H9 (cell line): ENCODE data around the gene PTOV1. TPM values are rescaled to one million over a fixed set of nuclear protein-coding genes. Genes with fewer than 3 reads are reported as not detected.

Experiments
- DNase-seq: peaks from one replicate; pipeline ENCODE4 v3.0.0-alpha.2; 2017
- H2AFZ ChIP-seq: one replicate; pipeline ENCODE4 v1.6.1; 2013; ENCODE audit warnings: mild to moderate bottlenecking, low read length, control low read depth, moderate library complexity
- H2AK5ac ChIP-seq: 2 replicates; pipeline ENCODE4 v1.6.1; 2013; ENCODE audit warnings: low read length, control low read depth, mixed read lengths; ENCODE audit not compliant: insufficient read length
- H2BK120ac ChIP-seq: one replicate; pipeline ENCODE4 v1.6.1; 2013; ENCODE audit warnings: low read depth, mild to moderate bottlenecking, low read length, control low read depth, inconsistent platforms; ENCODE audit not compliant: poor library complexity, severe bottlenecking
- H2BK12ac ChIP-seq: 2 replicates; pipeline ENCODE4 v1.6.1; 2013; ENCODE audit warnings: low read length, control low read depth, mixed read lengths, low read depth; ENCODE audit not compliant: insufficient read length
- H2BK15ac ChIP-seq: 2 replicates; pipeline ENCODE4 v1.6.1; 2013; ENCODE audit warnings: low read depth, low read length, control low read depth
- H2BK20ac ChIP-seq: one replicate; pipeline ENCODE4 v1.6.1; 2013; ENCODE audit warnings: low read depth, mild to moderate bottlenecking, low read length, control low read depth, inconsistent platforms; ENCODE audit not compliant: poor library complexity, severe bottlenecking
- H2BK5ac ChIP-seq: 2 replicates; pipeline ENCODE4 v1.6.1; 2013; ENCODE audit warnings: low read length, control low read depth, mixed read lengths; ENCODE audit not compliant: insufficient read length
- H3K14ac ChIP-seq: 2 replicates; pipeline ENCODE4 v1.6.1; 2013; ENCODE audit warnings: low read length, control low read depth; ENCODE audit not compliant: insufficient read depth
- H3K18ac ChIP-seq: 2 replicates; pipeline ENCODE4 v1.6.1; 2013; ENCODE audit warnings: low read depth, mild to moderate bottlenecking, mixed read lengths, low read length, control low read depth; ENCODE audit not compliant: insufficient read length
- H3K23ac ChIP-seq: 2 replicates; pipeline ENCODE4 v1.6.1; 2013; ENCODE audit warnings: low read length, control low read depth, mixed read lengths, low read depth; ENCODE audit not compliant: insufficient read length
- H3K23me2 ChIP-seq: 2 replicates; pipeline ENCODE4 v1.6.1; 2013; ENCODE audit warnings: low read depth, mild to moderate bottlenecking, mixed read lengths, low read length, control low read depth; ENCODE audit not compliant: insufficient read length, poor library complexity, severe bottlenecking
- H3K27ac ChIP-seq: 2 replicates; pipeline ENCODE4 v1.5.1; 2013; ENCODE audit warnings: low read length, control low read depth, mixed read lengths, low read depth; ENCODE audit not compliant: insufficient read length
- H3K27me3 ChIP-seq: 2 replicates; pipeline ENCODE4 v1.6.1; 2013; ENCODE audit warnings: low read length, control low read depth, inconsistent platforms; ENCODE audit not compliant: insufficient read depth
- H3K4ac ChIP-seq: 2 replicates; pipeline ENCODE4 v1.6.1; 2013; ENCODE audit warnings: low read depth, mild to moderate bottlenecking, control low read depth, inconsistent platforms, low read length, moderate library complexity
- H3K4me1 ChIP-seq: 2 replicates; pipeline ENCODE4 v1.6.1; 2013; ENCODE audit warnings: low read length, control low read depth, inconsistent platforms; ENCODE audit not compliant: insufficient read depth
- H3K4me2 ChIP-seq: 2 replicates; pipeline ENCODE4 v1.6.1; 2013; ENCODE audit warnings: low read length, control low read depth, mixed read lengths; ENCODE audit not compliant: insufficient read length, insufficient read depth
- H3K56ac ChIP-seq: 2 replicates; pipeline ENCODE4 v1.6.1; 2013; ENCODE audit warnings: low read depth, mild to moderate bottlenecking, mixed read lengths, low read length, control low read depth; ENCODE audit not compliant: insufficient read length
- H3K79me1 ChIP-seq: 2 replicates; pipeline ENCODE4 v1.6.1; 2013; ENCODE audit warnings: low read depth, mild to moderate bottlenecking, moderate library complexity, low read length, control low read depth, inconsistent platforms; ENCODE audit not compliant: insufficient read depth, poor library complexity, severe bottlenecking
- H3K79me2 ChIP-seq: 2 replicates; pipeline ENCODE4 v1.6.1; 2013; ENCODE audit warnings: low read length, control low read depth, inconsistent platforms; ENCODE audit not compliant: insufficient read depth
- H3K9ac ChIP-seq: 2 replicates; pipeline ENCODE4 v1.6.1; 2013; ENCODE audit warnings: low read length, control low read depth, mixed read lengths; ENCODE audit not compliant: insufficient read length; ENCODE audit errors: extremely low read depth
- H3K9me3 ChIP-seq: one replicate; pipeline ENCODE4 v1.6.1; 2013; ENCODE audit warnings: low read depth, low read length, inconsistent platforms; ENCODE audit not compliant: control insufficient read depth
- H3T11ph ChIP-seq: one replicate; pipeline ENCODE4 v1.6.1; 2013; ENCODE audit warnings: mild to moderate bottlenecking, low read length, control low read depth, inconsistent platforms
- H4K20me1 ChIP-seq: one replicate; pipeline ENCODE4 v1.6.1; 2013; ENCODE audit not compliant: control insufficient read depth, insufficient read length, insufficient read depth
- H4K5ac ChIP-seq: 2 replicates; pipeline ENCODE4 v1.6.1; 2013; ENCODE audit warnings: low read depth, mild to moderate bottlenecking, mixed read lengths, low read length, control low read depth; ENCODE audit not compliant: insufficient read length
- H4K8ac ChIP-seq: replicated peaks from 2 replicates; pipeline ENCODE4 v1.6.1; 2013; ENCODE audit warnings: low read length, control low read depth, mixed read lengths, low read depth; ENCODE audit not compliant: insufficient read length
- H4K91ac ChIP-seq: 2 replicates; pipeline ENCODE4 v1.6.1; 2013; ENCODE audit warnings: low read depth, mild to moderate bottlenecking, moderate library complexity, mixed read lengths, low read length, control low read depth; ENCODE audit not compliant: insufficient read length
- H3K27ac Mint-ChIP-seq, 3 experiments: 2 replicates in 2 of 3; 3 replicates in 1 of 3; pipeline ENCODE4 v1.8.0; 2020 to 2021; ENCODE audit warnings: mixed read lengths in 3 of 3, mild to moderate bottlenecking in 1 of 3, moderate library complexity in 1 of 3
- H3K27me3 Mint-ChIP-seq: 2 replicates; pipeline ENCODE4 v1.8.0; 2021; ENCODE audit warnings: low read depth, mild to moderate bottlenecking, moderate library complexity, mixed read lengths
- H3K36me3 Mint-ChIP-seq, 3 experiments: 2 replicates in 2 of 3; 3 replicates in 1 of 3; pipeline ENCODE4 v1.8.0; 2020 to 2021; ENCODE audit warnings: low read depth in 3 of 3, mixed read lengths in 3 of 3; ENCODE audit not compliant: insufficient read depth in 1 of 3
- H3K4me1 Mint-ChIP-seq, 2 experiments: 2 replicates each; pipeline ENCODE4 v1.8.0; 2020; ENCODE audit warnings: mixed read lengths in 2 of 2
- H3K4me3 Mint-ChIP-seq, 2 experiments: 2 replicates in 1 of 2; 3 replicates in 1 of 2; pipeline ENCODE4 v1.8.0; 2020 to 2021; ENCODE audit warnings: mild to moderate bottlenecking in 2 of 2, mixed read lengths in 2 of 2, moderate library complexity in 1 of 2
- H3K9me3 Mint-ChIP-seq, 2 experiments: 2 replicates in 1 of 2; 3 replicates in 1 of 2; pipeline ENCODE4 v1.8.0; 2020; ENCODE audit warnings: mild to moderate bottlenecking in 2 of 2, mixed read lengths in 2 of 2, moderate library complexity in 1 of 2
- CTCF ChIP-seq: fragments of 200-600 bp; sonication (generic); conservative IDR thresholded peaks from 3 replicates; pipeline ENCODE4 v1.8.0; 2021; ENCODE audit warnings: antibody characterized with exemption, mild to moderate bottlenecking
- WGBS: extraction: QIAGEN DNeasy Blood & Tissue Kit; methylation state at CpG from one replicate; pipeline ENCODE4 v1.1.7; 2013; ENCODE audit warnings: missing lambda C conversion rate, low lambda C conversion rate, mixed read lengths; ENCODE audit not compliant: insufficient read length; ENCODE audit errors: extremely low coverage; 5-methylcytosine and 5-hydroxymethylcytosine counted together
- total RNA-seq: library from RNA; stranded (reverse); gene quantifications from 2 replicates; pipeline ENCODE4 v1.2.1, GENCODE V29; 2021

PTOV1 gene
- total RNA-seq, 1 experiment from 2014 or later: 309 TPM

DNA sequence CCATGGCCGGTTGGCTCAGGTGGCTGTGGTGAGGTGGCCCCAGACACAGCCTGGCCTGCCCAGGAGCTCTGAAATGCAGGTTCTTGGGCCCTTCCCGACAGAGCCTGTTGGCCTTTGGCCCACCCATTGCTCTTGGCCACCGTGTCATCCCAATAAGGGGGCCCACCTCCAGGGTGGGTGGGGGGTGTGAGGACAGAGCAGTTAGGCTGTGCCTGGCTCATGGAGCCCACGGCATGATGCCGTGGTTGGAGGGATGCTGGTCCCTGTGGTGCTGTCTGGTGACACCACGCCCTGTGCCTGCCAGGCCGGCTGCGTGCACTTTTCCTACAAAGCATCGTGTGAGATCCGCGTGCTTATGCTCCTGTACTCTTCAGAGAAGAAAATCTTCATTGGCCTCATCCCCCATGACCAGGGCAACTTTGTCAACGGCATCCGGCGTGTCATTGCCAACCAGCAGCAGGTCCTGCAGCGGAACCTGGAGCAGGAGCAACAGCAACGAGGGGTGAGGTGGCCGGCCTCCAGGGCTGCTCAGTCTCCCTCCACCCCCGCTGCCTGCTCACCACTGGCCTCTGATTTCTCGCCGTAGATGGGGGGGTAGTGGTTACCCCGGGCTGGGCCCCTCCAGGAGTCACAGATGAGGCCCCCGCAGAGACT lies 8.8 kb downstream of the PTOV1 start:
- Mint-ChIP-seq H3K27ac (peak overlapping the region; percentile 61 to 80 (median 72); a peak in 5 of 7 replicates), H3K4me1 (peaks cover 8 to 22% of the 10 kb centered on the region in 2 experiments), H3K9me3 (peaks cover 0 to 4% of the 10 kb centered on the region in 2 experiments; a peak in 1 of 5 replicates), H3K27me3 (peaks cover 3% of the 10 kb centered on the region), H3K36me3 (peaks cover 30 to 88% (median 71%) of the 10 kb centered on the region in 3 experiments), H3K4me3 (no peak overlapping the region; a peak in 1 of 5 replicates)
- H3K23ac ChIP-seq: no peak overlapping the region
- H2AK5ac ChIP-seq: no peak overlapping the region
- H3K14ac ChIP-seq: no peak overlapping the region
- no peaks in the 10 kb centered on the region for H3K79me2 ChIP-seq
- no peak overlapping the region for H4K91ac ChIP-seq
- no peaks in the 10 kb centered on the region for H3K4me1 ChIP-seq
- no peak overlapping the region for H4K5ac ChIP-seq
- H3K79me1 ChIP-seq: peaks cover 2% of the 10 kb centered on the region
- H3K4ac ChIP-seq: no peak overlapping the region
- no peak overlapping the region for H2BK5ac ChIP-seq
- H3K56ac ChIP-seq: no peak overlapping the region
- H3K23me2 ChIP-seq: no peaks in the 10 kb centered on the region
- no peak overlapping the region for H4K8ac ChIP-seq
- no peak for DNase-seq
- TF ChIP-seq CTCF: no peak
- H3K9ac ChIP-seq: no peak overlapping the region
- WGBS: no CpG with 5 or more reads among the region's 22 CpGs
- no peak overlapping the region for H2BK20ac ChIP-seq
- no peak overlapping the region for H2AFZ ChIP-seq
- no peak overlapping the region for H3K27ac ChIP-seq
- no peak overlapping the region for H2BK15ac ChIP-seq
- no peak overlapping the region for H3K4me2 ChIP-seq
- no peak overlapping the region for H3K18ac ChIP-seq
- H3K27me3 ChIP-seq: no peaks in the 10 kb centered on the region
- no peaks in the 10 kb centered on the region for H3K9me3 ChIP-seq
- H2BK120ac ChIP-seq: no peak overlapping the region
- no peak overlapping the region for H3T11ph ChIP-seq
- H4K20me1 ChIP-seq: peaks cover 3% of the 10 kb centered on the region
- no peak overlapping the region for H2BK12ac ChIP-seq
